ENCODE data around the gene SLC38A3.

DNA sequence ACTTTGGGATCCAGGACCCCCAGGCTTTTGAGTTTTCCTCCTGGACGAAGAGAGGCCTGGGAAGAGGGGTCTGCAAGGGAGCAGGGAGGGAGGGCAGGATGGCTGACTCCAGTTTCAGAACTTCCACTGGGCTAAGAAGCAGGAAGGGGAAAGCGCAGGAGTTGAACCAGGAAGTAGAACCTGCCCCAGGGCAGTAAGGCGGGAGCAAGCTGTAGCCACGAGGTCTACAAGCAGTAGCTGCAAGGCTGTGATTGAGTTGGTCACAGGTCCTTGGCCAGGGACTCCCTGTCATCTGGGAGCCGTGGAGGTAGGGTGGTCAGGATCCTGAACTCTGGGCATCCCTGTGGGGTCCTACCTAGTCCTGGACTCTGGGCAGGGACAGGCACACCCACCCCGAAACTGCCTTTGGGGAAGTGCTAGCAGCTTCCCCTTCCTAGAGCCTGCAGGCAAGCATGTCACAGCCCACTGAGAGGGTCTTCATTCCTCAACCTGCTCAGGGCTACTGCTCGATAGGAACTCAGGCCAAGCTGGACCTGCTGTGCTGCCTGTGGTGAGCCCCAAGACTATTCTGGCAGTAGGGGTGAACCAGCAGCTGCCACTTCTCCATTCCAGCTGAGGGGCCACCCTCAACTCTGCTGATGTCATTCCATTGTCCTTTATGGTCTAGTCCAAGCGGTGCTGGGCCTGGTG, 25.2 kb downstream of the SLC38A3 start:
- TF ChIP-seq EZH2 (IDR thresholded peaks at IDR 0.05; ENCODE audit: borderline replicate concordance): no peak
- TF ChIP-seq, protein P1, sequence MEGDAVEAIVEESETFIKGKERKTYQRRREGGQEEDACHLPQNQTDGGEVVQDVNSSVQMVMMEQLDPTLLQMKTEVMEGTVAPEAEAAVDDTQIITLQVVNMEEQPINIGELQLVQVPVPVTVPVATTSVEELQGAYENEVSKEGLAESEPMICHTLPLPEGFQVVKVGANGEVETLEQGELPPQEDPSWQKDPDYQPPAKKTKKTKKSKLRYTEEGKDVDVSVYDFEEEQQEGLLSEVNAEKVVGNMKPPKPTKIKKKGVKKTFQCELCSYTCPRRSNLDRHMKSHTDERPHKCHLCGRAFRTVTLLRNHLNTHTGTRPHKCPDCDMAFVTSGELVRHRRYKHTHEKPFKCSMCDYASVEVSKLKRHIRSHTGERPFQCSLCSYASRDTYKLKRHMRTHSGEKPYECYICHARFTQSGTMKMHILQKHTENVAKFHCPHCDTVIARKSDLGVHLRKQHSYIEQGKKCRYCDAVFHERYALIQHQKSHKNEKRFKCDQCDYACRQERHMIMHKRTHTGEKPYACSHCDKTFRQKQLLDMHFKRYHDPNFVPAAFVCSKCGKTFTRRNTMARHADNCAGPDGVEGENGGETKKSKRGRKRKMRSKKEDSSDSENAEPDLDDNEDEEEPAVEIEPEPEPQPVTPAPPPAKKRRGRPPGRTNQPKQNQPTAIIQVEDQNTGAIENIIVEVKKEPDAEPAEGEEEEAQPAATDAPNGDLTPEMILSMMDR (IDR thresholded peaks at IDR 0.05; ENCODE audit: poor library complexity): no peak

Data from hepatocyte (in vitro differentiated cells).